H1 (cell line): ENCODE data around the gene NCEH1. TPM values are rescaled to one million over a fixed set of nuclear protein-coding genes. Genes with fewer than 3 reads are reported as not detected.

ENCODE experiments used
- RNF2 ChIP-seq: fragments of 200-900, 300-1000 bp; sonication (generic); IDR thresholded peaks from 2 replicates; pipeline ENCODE4 v1.7.1; 2016; ENCODE audit warnings: borderline replicate concordance, low read depth, mild to moderate bottlenecking, antibody characterized with exemption, low read length; ENCODE audit not compliant: poor library complexity, severe bottlenecking; ENCODE audit errors: missing control alignments
- SP1 ChIP-seq: IDR thresholded peaks from 2 replicates; pipeline ENCODE4 v1.6.1; 2011; ENCODE audit warnings: low read depth, low read length
- TEAD4 ChIP-seq: IDR thresholded peaks from 2 replicates; pipeline ENCODE4 v1.6.1; 2012; ENCODE audit warnings: low read depth, low read length, inconsistent platforms, mixed read lengths
- polyA plus RNA-seq, 7 experiments: library from polyadenylated mRNA; depleted of rRNA in 3 of 7; stranded (reverse) in 5 of 7; unstranded in 2 of 7; fragments of >200 nt in 5 of 7; fragments of 200-250 nt in 2 of 7; gene quantifications; 1 replicate in 5 of 7; 2 replicates in 1 of 7; 4 replicates in 1 of 7; pipeline versions ENCODE4 v1.2.1 to v1.2.3, GENCODE V29; 2011 to 2013; ENCODE audit warnings: missing spikeins in 2 of 7, mixed read lengths in 2 of 7
- total RNA-seq: library from RNA; stranded (reverse); fragmentation: NEBNext Ultra II Directional; extraction: Animal tissue kit (Norgen Biotek cat#: 25700); gene quantifications from 2 replicates; pipeline ENCODE4 v1.2.1, GENCODE V29; 2021

The NCEH1 gene
- total and polyA plus RNA-seq, 2 of the 8 experiments (the other 6 are each of a cell fraction or from before 2014, with no cell fraction given) = 2.2 to 6.4 TPM

GRCh38 chr3:172616031-172616461 is 94.8 kb downstream of the NCEH1 start (continued):
- TF ChIP-seq TEAD4 = no peak
- no peak for TF ChIP-seq RNF2
- no peak for TF ChIP-seq SP1
